ENCODE data around the gene SERGEF.

- no peak for TF ChIP-seq CTCF (IDR thresholded peaks at IDR 0.05)
- no peak for TF ChIP-seq POLR2A (IDR thresholded peaks at IDR 0.05)
These were observed 231.6 kb downstream of the SERGEF start for GRCh38 chr11:17781221-17781620.

Data from heart left ventricle (tissue), 13 donors.